Measurements from ENCODE around the gene TAS2R3. TPM values are rescaled to one million over a fixed set of nuclear protein-coding genes. Genes with fewer than 3 reads are reported as not detected.

TAS2R3 gene
- total RNA-seq, 6 donors from 2014 or later: 0.91 to 4.3 (median 1.5) TPM; not detected in 1

DNA sequence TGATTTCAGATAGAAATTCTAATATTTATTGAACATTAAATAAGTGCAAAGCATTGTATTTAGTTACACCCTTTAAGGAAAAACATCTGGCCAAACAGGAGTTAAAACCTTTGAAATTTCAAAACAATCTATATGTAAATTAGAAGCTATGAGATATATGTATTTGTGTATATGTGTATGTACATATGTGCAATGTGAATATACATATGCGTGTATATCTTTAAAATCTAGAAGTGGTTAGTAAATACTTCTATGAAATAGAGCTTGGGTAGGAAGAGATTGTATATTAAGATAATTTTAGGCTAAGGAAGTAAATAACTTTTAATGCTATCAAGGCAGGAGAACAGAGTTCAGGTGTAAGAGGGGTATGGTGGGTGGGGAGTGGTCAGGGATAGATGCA lies 46.4 kb upstream of the TAS2R3 start:
- Histone ChIP-seq H3K9me3 (no peaks in the 10 kb centered on the region), H3K4me3 (no peak overlapping the region), H3K27ac (no peak overlapping the region), H3K27me3 (no peaks in the 10 kb centered on the region), H3K36me3 (peaks cover 0 to 4% (median 0%) of the 10 kb centered on the region in 4 donors), H3K4me1 (no peaks in the 10 kb centered on the region)
- ATAC-seq (ENCODE audit: low FRiP score in 2 of 2) (no peak), DNase-seq (no peak)
- 87 to 90% methylated on average over 1 of the region's 1 CpG for WGBS, 2 donors
- TF ChIP-seq POLR2A (IDR thresholded peaks at IDR 0.05): no peak

GRCh38 chr7:141722529-141722928 lies 41.4 kb upstream of the TAS2R3 start:
- no peak for ATAC-seq (ENCODE audit: low FRiP score in 2 of 2)
- Histone ChIP-seq H3K27me3 (no peaks in the 10 kb centered on the region), H3K4me3 (no peak overlapping the region), H3K27ac (no peak overlapping the region), H3K4me1 (no peaks in the 10 kb centered on the region), H3K36me3 (peaks cover 0 to 4% (median 0%) of the 10 kb centered on the region in 4 donors), H3K9me3 (no peaks in the 10 kb centered on the region)
- no peak for DNase-seq
- 85 to 94% methylated on average over 2 of the region's 2 CpGs for WGBS, 2 donors
- TF ChIP-seq POLR2A (IDR thresholded peaks at IDR 0.05) (no peak), CTCF (IDR thresholded peaks at IDR 0.05) (no peak), POLR2AphosphoS5 (IDR thresholded peaks at IDR 0.05) (no peak), EP300 (IDR thresholded peaks at IDR 0.05) (no peak)

- WGBS, 2 donors: 88 to 95% methylated on average over 1 of the region's 1 CpG
- Histone ChIP-seq H3K9me3 (no peaks in the 10 kb centered on the region), H3K27ac (no peak overlapping the region), H3K27me3 (no peaks in the 10 kb centered on the region), H3K36me3 (no peaks in the 10 kb centered on the region), H3K4me1 (no peaks in the 10 kb centered on the region), H3K4me3 (no peak overlapping the region)
- TF ChIP-seq EP300 (IDR thresholded peaks at IDR 0.05): no peak
- TF ChIP-seq CTCF (IDR thresholded peaks at IDR 0.05): no peak
- no peak for TF ChIP-seq POLR2AphosphoS5 (IDR thresholded peaks at IDR 0.05)
- TF ChIP-seq POLR2A (IDR thresholded peaks at IDR 0.05): no peak
- DNase-seq (no peak), ATAC-seq (ENCODE audit: low FRiP score in 2 of 2) (no peak)
These were observed 34.9 kb upstream of the TAS2R3 start for GRCh38 chr7:141729020-141729419.

GRCh38 chr7:141731476-141732149 lies 32.3 kb upstream of the TAS2R3 start:
- TF ChIP-seq POLR2A (IDR thresholded peaks at IDR 0.05) (no peak), CTCF (IDR thresholded peaks at IDR 0.05) (peak in 1 of 6 experiments; percentile 26), EP300 (IDR thresholded peaks at IDR 0.05) (no peak)
- Histone ChIP-seq H3K9me3 (no peaks in the 10 kb centered on the region), H3K4me1 (peaks cover 0 to 2% (median 0%) of the 10 kb centered on the region in 4 donors), H3K36me3 (no peaks in the 10 kb centered on the region), H3K4me3 (no peak overlapping the region), H3K27me3 (no peaks in the 10 kb centered on the region), H3K27ac (no peak overlapping the region)
- DNase-seq: no peak
- WGBS, 2 donors: 82 to 86% methylated on average over 20 to 24 of the region's 24 CpGs
- ATAC-seq (ENCODE audit: low FRiP score in 2 of 2): no peak

GRCh38 chr7:141737118-141737835 lies 26.6 kb upstream of the TAS2R3 start:
- no peak for TF ChIP-seq EP300 (IDR thresholded peaks at IDR 0.05)
- TF ChIP-seq POLR2AphosphoS5 (IDR thresholded peaks at IDR 0.05): no peak
- TF ChIP-seq CTCF (IDR thresholded peaks at IDR 0.05): no peak
- no peak for TF ChIP-seq POLR2A (IDR thresholded peaks at IDR 0.05)
- peak in 1 of 2 donors; percentile 30 for DNase-seq
- no peaks in the 10 kb centered on the region for H3K27me3 ChIP-seq
- H3K9me3 ChIP-seq: no peaks in the 10 kb centered on the region
- ATAC-seq (ENCODE audit: low FRiP score in 2 of 2): peak in 1 of 2 donors; percentile 22
- H3K27ac ChIP-seq: peak overlapping the region; percentile 83 to 88 (median 85)
- peak overlapping the region; percentile 21 to 86 (median 68) for H3K4me3 ChIP-seq
- H3K4me1 ChIP-seq: peaks cover 18 to 34% (median 27%) of the 10 kb centered on the region in 4 donors
- peaks cover 5 to 27% (median 11%) of the 10 kb centered on the region in 4 donors for H3K36me3 ChIP-seq
- WGBS, 2 donors: 50 to 72% methylated on average over 11 of the region's 11 CpGs
